ENCODE data around the gene HCN2.

The HCN2 gene

DNA sequence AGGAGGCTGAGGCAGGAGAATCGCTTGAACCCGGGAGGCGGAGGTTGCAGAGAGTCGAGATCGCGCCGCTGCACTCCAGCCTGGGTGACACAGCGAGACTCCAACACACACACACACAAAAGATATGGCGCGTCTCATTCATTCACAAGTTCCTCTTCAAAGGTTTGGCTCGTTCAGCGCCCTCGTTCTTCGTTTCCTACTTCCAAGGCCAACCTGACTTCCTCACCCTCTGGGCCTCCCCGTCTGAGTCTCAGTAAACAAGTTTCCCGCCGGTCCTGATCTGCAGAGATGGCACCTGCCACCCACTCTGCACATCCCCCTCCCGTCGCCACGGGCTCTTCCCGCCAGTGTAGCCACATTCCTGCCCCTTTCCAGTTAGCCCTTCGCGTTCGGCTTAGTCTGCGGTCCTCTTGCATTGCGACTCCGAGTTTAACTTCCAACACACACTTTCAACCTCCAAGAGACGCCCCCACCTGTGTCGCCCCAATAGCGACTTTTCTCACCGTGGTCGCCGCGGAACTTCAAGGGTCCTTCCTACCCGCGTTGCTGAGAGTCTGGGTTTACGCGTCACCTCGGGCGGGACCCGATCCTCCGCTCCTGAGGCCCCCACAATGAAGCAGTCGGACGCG lies 18.6 kb upstream of the HCN2 start:
- peak in 1 of 51 donors; percentile 31 for DNase-seq

DNA sequence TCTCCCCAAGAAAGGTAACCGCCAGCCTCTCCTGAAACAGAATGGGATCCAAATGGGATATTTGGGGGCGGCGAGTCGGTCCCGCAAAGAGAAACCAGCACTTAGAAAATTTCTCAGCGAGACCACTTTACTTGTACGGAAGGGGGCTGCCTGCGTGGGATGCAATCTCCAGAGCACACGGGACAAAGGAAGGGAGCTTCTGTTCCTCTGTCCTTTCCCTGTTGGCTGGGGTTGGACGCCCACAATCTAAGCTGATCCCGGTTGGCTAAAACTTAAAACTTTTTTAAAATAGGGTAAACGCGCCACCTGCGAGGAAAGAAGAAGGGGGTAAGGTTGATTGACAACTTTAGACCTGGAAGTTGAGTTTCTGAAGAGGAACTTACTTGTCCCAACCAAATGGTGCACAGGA lies 18.1 kb upstream of the HCN2 start:
- DNase-seq = peak in 1 of 51 donors; percentile 15

GRCh38 chr19:572140-572742 lies 17.4 kb upstream of the HCN2 start, which contains the start of gene BSG:
TSS of gene BSG (plus strand) at chr19:572596. CDS start at chr19:572635, 39 bp downstream.
- peak; percentile 75 to 98 (median 94) for DNase-seq

- peak in 12 of 51 donors; percentile 23 to 59 (median 40) for DNase-seq
Observed at GRCh38 chr19:572743-573518, 16.8 kb upstream of the HCN2 start.

GRCh38 chr19:573519-573825 lies 16.2 kb upstream of the HCN2 start:
- no peak for DNase-seq

DNA sequence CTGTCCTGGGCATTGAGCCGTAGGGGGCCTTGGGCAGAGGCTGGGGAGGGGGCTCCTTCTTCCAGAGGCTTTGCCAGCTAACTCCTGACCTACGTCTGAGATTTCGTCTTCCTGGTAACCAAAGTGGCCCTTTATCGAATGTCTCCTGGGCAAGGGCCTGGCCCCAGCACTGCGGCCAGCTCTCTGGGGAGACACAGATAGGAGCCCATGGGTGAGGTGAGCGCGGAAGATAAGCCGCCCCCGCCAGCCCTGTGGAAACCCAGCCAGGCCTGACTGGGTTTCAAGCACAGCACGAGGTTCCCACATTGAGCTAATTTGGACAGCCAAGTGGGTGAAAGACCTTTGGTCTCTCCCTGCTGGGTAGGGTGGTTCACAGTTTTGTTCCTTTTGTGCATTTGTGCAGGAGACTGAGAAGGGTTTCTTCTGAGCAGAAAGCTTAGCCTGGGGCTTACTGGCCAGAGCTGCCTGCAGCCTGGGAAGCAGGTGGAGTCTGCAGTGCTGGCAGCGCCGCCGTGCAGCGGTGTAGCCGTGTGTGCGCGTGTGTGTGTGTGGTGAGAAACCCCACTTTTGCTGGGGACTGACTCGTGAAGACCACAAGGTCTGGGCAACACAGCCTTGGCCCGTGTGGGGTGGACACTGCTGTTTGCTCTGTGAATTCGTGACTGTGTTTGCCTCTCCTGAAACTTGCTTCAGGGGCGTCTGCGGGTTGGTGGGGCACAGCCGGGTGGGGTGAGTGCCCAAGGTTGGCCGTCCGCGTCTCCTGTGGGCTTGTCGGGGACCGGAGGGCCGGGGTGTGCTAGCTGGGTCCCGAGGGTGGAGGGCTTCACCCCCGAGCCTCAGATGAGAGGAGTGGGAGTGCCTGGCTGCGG lies 14.8 kb upstream of the HCN2 start:
- DNase-seq = peak in 19 of 51 donors; percentile 22 to 76 (median 42)

DNA sequence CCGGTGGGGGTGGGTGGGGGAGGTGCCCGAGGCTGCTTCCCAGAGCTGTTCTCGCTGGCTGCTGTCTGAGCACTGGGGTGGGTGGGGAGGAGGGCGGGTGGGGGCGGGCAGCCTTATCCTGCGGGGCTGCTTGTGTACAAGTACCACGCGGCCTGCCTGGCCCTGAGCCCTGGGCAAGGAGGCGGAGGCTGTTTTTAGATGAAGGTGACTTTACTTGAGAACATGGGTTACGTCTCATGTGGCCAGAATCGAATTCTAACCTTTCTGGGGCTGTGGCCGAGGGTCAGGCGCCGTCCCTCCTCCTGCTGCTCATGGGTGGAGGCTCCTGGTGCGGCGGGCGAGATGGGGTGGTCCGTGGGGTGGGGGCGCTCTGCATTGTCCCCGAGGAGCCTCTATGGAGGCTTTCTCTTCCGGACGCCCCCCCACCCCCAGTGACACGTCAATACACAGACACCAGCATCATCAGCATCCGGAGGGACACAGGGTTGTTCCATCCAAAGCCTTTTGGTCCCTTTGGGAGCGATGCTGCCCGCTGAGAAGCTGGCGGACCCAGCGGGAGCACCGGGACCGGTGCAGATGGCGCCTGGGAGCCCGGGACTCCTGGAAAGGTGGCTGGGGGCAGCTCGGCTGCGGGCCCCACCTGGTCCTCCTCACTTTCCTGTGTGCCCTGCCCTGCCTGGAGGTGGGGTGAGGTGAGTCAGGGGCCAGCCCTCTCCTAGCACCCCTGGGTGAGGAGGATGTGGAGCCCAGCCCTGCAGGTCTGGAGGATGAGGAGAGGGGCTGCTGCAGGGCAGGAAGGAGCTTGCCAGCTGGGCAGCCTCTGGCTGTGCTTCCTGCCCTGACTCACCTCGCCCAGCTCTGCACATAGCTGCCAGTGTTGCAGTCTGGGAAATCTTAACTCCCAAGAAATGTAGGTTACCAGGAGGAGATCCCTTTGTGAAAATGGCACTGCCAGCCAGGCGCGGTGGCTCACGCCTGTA lies 13.9 kb upstream of the HCN2 start:
- DNase-seq = peak in 26 of 51 donors; percentile 18 to 70 (median 44)

DNA sequence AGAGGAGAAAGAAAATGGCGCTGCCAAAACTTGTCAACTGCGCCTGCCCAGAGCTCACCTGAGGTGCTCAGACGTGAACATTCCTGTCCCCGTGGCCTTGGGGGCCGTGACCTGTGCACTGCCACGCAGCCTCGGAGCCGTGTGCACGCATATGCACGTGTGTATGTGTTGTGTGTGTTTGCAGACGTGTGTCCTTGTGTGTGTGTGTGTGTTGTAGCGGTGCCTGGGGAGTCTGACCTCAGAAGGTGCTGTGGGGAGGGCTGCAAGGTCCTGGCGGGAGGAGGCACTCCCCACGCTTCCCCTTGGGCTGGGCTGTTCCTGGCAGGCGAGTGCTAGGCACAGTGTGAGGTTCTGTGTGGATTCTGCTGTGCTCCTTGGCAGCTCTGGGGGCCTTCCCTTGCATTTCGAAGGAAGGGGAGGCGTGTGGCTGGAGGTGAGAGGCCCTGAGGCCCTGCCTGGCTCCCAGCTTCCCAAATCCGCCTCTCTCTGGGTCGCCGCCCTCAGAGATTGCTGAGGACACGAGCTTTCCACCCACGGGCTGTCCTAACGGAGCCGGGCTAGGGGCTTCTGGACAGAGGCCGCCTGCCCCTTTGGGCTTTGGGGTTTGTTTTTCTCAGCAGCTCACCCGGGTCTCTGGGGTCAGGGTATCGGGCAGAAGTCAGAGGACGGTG lies 12.8 kb upstream of the HCN2 start:
- no peak for DNase-seq

- DNase-seq = no peak
Observed at GRCh38 chr19:577439-578392, 12.0 kb upstream of the HCN2 start.

DNA sequence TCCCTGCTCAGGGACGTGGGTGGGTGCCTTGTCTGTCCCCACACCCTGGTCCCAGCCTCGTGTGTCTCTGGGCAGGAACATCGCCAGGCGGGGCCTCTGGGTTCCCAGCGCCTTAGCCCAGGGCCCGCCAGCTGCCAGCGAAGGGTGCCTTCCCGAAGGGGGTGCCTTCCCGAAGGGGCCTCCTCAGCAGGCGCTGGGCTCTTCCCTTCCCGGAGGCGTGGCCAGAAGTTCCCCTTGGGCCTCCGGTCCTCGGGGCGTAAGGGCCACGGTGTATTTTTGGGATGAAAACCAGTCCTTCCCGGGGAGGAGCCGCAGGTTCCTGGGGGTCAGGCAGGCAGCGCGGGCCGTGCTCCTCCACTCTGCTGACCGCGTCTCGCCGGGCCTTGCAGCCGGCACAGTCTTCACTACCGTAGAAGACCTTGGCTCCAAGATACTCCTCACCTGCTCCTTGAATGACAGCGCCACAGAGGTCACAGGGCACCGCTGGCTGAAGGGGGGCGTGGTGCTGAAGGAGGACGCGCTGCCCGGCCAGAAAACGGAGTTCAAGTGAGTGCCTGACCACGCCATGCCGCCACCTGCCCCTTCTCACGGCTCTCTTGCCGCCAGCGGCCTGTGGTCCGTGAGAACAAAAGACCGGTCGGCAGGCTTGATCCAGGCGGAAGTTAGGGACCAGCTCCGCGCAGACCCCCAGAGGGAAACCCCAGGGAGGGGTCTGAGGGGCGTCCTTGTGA lies 10.4 kb upstream of the HCN2 start:
- no peak for DNase-seq

- DNase-seq = no peak
Observed at GRCh38 chr19:579842-580155, 9.9 kb upstream of the HCN2 start.

- DNase-seq = no peak
Observed at GRCh38 chr19:580274-580835, 9.3 kb upstream of the HCN2 start.

- DNase-seq = no peak
Observed at GRCh38 chr19:581399-582111, 8.1 kb upstream of the HCN2 start.

GRCh38 chr19:582497-583197 lies 7.0 kb upstream of the HCN2 start:
- no peak for DNase-seq

DNA sequence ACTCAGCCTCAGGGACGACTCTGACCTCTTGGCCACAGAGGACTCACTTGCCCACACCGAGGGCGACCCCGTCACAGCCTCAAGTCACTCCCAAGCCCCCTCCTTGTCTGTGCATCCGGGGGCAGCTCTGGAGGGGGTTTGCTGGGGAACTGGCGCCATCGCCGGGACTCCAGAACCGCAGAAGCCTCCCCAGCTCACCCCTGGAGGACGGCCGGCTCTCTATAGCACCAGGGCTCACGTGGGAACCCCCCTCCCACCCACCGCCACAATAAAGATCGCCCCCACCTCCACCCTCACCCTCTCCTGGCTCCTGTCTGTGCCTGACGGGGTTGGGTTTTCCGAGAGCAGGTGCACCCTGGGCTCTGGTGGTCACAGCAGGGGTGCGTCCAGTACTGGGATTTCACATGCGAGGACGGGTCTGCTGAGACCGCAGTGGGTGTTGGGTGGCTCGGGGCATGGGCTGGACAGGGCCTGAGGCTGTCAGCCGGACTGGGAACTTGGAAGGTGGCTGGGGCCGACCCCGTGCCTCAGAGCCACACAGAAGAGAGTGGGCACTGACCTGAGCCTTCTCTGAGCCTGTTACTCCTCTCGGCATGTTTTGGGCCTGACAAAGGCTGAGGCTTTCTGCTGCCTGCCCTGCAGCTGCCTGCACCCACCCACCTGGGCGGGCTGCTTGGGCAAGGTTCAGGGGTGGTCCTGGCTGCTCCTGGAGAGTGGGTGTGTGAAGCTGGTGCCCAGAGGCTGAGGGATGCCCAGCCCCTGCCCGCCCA lies 6.3 kb upstream of the HCN2 start:
- DNase-seq = no peak

- no peak for DNase-seq
Observed at GRCh38 chr19:583968-584239, 5.8 kb upstream of the HCN2 start.
